Measurements from ENCODE around the gene ERMAP.

Gene ERMAP

DNA sequence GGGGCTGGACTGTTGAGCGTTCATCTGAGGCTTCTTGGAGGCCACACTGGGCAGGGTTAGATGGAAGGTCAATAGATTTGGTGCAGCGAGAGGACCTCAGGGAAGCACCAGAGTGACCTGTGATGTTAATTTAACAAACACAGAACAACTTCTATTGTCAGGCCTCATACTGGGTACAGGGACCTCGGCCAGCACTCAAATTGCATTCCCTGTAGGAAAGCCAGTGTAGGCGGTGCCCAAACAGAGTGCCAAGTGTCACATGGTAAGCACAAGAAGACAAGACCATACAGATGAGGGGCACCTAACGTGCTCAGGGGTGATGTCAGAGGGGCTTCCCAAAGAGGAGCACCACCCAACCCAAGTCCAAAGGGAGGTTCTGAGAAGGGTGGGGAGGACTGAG, 30.8 kb upstream of the ERMAP start:
- TF ChIP-seq, protein P1, sequence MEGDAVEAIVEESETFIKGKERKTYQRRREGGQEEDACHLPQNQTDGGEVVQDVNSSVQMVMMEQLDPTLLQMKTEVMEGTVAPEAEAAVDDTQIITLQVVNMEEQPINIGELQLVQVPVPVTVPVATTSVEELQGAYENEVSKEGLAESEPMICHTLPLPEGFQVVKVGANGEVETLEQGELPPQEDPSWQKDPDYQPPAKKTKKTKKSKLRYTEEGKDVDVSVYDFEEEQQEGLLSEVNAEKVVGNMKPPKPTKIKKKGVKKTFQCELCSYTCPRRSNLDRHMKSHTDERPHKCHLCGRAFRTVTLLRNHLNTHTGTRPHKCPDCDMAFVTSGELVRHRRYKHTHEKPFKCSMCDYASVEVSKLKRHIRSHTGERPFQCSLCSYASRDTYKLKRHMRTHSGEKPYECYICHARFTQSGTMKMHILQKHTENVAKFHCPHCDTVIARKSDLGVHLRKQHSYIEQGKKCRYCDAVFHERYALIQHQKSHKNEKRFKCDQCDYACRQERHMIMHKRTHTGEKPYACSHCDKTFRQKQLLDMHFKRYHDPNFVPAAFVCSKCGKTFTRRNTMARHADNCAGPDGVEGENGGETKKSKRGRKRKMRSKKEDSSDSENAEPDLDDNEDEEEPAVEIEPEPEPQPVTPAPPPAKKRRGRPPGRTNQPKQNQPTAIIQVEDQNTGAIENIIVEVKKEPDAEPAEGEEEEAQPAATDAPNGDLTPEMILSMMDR (IDR thresholded peaks at IDR 0.05; ENCODE audit: insufficient read depth, low read depth, low read length, missing control alignments) = no peak
- no peak for DNase-seq (ENCODE audit: low read depth)
- H3K4me3 ChIP-seq (ENCODE audit: low read depth, low read length) = no peak overlapping the region

DNA sequence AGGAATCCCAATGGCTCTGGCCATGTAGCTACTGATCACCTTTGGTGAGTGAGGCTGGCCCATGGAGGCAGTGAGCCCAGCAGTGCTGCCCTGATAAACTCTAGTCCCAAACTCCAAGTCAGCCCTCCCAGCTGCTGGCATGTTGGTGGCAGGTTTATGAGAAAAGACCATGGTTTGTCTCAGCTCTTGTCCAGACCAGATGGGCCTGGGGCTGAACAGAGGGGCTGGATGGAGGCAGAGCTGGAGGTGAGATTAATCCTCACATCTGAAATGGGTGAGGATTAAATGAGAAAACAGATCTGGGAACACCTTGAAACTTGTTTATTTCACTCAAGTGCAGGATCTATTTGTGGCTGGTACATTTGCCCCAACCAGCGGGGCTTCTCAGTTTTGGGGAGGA, 28.9 kb upstream of the ERMAP start:
- DNase-seq (ENCODE audit: low read depth) = no peak
- TF ChIP-seq, protein P1 (IDR thresholded peaks at IDR 0.05; ENCODE audit: insufficient read depth, low read depth, low read length, missing control alignments) = no peak
- H3K4me3 ChIP-seq (ENCODE audit: low read depth, low read length) = no peak overlapping the region

DNA sequence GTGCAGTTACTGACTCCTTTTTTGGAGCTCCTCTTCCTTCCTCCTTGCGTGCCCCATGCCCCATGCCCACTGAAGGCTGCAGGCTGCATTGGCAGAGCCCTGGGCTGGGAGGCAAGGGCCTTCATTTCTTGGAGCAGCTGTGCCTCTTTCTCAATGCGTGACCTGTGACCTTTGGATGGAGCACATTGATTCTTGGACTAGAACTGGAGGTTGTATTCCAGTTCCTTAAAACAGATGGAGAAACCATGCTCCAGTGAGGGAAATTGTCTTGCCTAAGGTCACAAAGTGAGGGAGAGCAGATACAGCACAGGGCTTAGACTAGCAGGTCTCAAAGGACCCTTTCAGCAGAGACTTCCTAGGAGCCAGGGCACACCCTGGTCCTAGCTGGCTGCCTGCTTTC, 23.1 kb upstream of the ERMAP start:
- DNase-seq (ENCODE audit: low read depth) = no peak
- H3K4me3 ChIP-seq (ENCODE audit: low read depth, low read length) = no peak overlapping the region
- TF ChIP-seq, protein P1 (IDR thresholded peaks at IDR 0.05; ENCODE audit: insufficient read depth, low read depth, low read length, missing control alignments) = no peak

DNA sequence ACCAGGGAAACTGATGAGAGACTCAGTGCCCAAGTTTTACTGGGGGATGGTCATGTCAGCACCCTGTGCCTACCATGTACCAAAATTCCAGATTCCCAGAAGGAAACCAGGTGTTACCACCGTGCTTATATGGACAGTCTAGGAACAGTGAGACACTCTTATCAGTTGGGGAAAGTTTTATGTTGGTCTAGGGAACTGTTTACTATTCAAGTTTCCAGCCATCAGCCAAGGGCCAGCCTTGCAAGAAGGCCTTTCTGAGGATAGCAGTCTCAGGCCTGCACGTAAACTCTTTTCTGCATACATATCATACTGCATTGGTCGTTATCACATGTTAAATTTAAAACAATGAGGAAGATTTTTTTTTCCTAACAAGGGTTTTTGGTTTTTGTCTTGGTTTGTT, 19.5 kb upstream of the ERMAP start:
- TF ChIP-seq, protein P1 (IDR thresholded peaks at IDR 0.05; ENCODE audit: insufficient read depth, low read depth, low read length, missing control alignments) = no peak
- H3K4me3 ChIP-seq (ENCODE audit: low read depth, low read length) = no peak overlapping the region
- no peak for DNase-seq (ENCODE audit: low read depth)

DNA sequence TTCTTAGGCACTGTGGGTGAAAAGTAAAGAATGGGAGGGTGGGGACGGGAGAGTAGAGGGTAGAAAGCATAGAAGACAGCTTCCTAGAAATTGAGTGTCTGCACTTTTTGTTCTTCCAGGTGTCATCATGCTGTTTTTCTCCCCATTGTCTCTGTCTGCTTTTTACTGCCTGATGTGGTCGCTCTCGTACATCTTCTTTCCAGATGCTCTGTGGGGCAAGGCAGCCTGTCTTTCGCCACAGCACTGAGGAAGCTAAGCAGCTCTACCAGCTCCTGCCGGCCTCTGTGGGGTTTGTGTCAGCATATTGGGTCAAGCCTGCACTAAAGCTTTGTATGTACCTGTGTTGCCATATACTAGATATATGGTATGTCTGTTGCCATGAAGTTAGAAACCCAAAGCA, 18.9 kb upstream of the ERMAP start:
- DNase-seq (ENCODE audit: low read depth) = no peak
- H3K4me3 ChIP-seq (ENCODE audit: low read depth, low read length) = no peak overlapping the region
- TF ChIP-seq, protein P1 (IDR thresholded peaks at IDR 0.05; ENCODE audit: insufficient read depth, low read depth, low read length, missing control alignments) = no peak

DNA sequence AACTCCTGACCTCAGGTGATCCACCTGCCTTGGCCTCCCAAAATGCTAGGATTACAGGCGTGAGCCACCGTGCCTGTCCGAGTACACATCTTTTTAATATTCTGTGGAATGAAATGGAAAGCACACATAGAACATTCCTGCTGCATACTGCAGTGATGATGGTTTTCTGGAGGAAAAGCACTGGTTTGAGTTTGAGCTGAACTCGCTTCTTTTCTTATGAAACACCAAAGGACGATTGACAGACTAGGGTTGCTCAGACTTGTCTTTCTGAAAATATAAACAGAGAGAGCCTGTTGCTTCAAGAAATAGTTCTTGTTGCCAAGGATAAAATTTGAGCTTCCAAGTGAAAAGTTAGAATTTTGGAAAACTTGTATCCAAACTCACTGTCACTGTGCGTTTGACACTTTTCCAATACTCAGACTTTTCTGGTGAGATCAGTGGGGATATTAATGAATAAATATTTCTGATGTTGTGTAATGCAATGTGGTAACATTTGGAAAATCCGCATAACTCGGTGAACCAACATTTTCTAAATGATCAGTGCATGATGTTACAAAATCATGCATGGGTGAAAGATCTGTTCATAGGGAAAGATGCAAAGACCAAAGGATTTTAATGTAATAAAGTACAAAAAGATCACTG, 15.0 kb upstream of the ERMAP start:
- no peak for DNase-seq (ENCODE audit: low read depth)
- TF ChIP-seq, protein P1 (IDR thresholded peaks at IDR 0.05; ENCODE audit: insufficient read depth, low read depth, low read length, missing control alignments) = no peak
- no peak overlapping the region for H3K4me3 ChIP-seq (ENCODE audit: low read depth, low read length)

DNA sequence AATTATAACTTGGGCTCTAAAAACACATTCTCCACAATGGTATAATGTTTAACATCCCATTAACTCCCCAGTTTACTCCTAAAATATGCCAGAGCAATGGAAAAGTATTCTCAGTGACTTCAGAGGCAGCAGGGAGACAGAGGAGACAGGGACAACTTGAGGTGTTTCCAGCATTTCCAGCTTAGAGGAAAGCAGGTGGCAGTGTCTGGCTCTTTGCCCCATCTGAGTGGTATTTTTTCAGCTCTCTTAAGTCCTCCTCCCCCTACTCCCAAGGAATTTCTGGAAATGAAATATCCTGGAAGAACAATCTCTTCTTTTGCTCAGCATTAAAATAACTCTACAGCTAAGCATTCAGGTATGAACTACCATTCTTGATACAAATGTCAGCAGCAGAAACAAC, 10.8 kb upstream of the ERMAP start:
- TF ChIP-seq, protein P1 (IDR thresholded peaks at IDR 0.05; ENCODE audit: insufficient read depth, low read depth, low read length, missing control alignments) = no peak
- no peak overlapping the region for H3K4me3 ChIP-seq (ENCODE audit: low read depth, low read length)
- DNase-seq (ENCODE audit: low read depth) = no peak
